Measurements from ENCODE around the gene SRPK1. TPM values are rescaled to one million over a fixed set of nuclear protein-coding genes. Genes with fewer than 3 reads are reported as not detected.

The SRPK1 gene
- total RNA-seq, 2 donors from 2014 or later, result 19.7 to 24.2 TPM

GRCh38 chr6:35962779-35963560 is 42.1 kb upstream of the SRPK1 start:
- no peak for DNase-seq (ENCODE audit: low spot score)
- no peaks in the 10 kb centered on the region for H3K4me1 ChIP-seq
- H3K36me3 ChIP-seq, result no peaks in the 10 kb centered on the region
- H3K27me3 ChIP-seq, result no peaks in the 10 kb centered on the region
- no peak overlapping the region for H3K4me3 ChIP-seq
- H3K9me3 ChIP-seq, result no peaks in the 10 kb centered on the region
- H3K27ac ChIP-seq, result no peak overlapping the region
- TF ChIP-seq CTCF (IDR thresholded peaks at IDR 0.05), result no peak

- H3K36me3 ChIP-seq, result no peaks in the 10 kb centered on the region
- no peaks in the 10 kb centered on the region for H3K9me3 ChIP-seq
- DNase-seq (ENCODE audit: low spot score), result no peak
- no peak overlapping the region for H3K4me3 ChIP-seq
- H3K27me3 ChIP-seq, result no peaks in the 10 kb centered on the region
- no peaks in the 10 kb centered on the region for H3K4me1 ChIP-seq
- no peak for TF ChIP-seq CTCF (IDR thresholded peaks at IDR 0.05)
- no peak overlapping the region for H3K27ac ChIP-seq
These were observed 39.3 kb upstream of the SRPK1 start for GRCh38 chr6:35960187-35960586.

- DNase-seq (ENCODE audit: low spot score), result no peak
- Histone ChIP-seq H3K27ac (no peak overlapping the region), H3K27me3 (no peaks in the 10 kb centered on the region), H3K4me3 (no peak overlapping the region), H3K36me3 (no peaks in the 10 kb centered on the region), H3K9me3 (no peaks in the 10 kb centered on the region), H3K4me1 (no peaks in the 10 kb centered on the region)
- TF ChIP-seq CTCF (IDR thresholded peaks at IDR 0.05), result no peak
These were observed 35.1 kb upstream of the SRPK1 start for GRCh38 chr6:35955970-35956369.

- H3K27ac ChIP-seq, result no peak overlapping the region
- no peaks in the 10 kb centered on the region for H3K4me1 ChIP-seq
- no peaks in the 10 kb centered on the region for H3K9me3 ChIP-seq
- TF ChIP-seq CTCF (IDR thresholded peaks at IDR 0.05), result no peak
- no peaks in the 10 kb centered on the region for H3K36me3 ChIP-seq
- no peaks in the 10 kb centered on the region for H3K27me3 ChIP-seq
- no peak for DNase-seq (ENCODE audit: low spot score)
- H3K4me3 ChIP-seq, result no peak overlapping the region
These were observed 34.6 kb upstream of the SRPK1 start for GRCh38 chr6:35955521-35955920.

GRCh38 chr6:35955071-35955470 is 34.2 kb upstream of the SRPK1 start:
- Histone ChIP-seq H3K27ac (no peak overlapping the region), H3K4me1 (no peaks in the 10 kb centered on the region), H3K4me3 (no peak overlapping the region), H3K27me3 (no peaks in the 10 kb centered on the region), H3K9me3 (no peaks in the 10 kb centered on the region), H3K36me3 (no peaks in the 10 kb centered on the region)
- no peak for TF ChIP-seq CTCF (IDR thresholded peaks at IDR 0.05)
- DNase-seq (ENCODE audit: low spot score), result no peak

GRCh38 chr6:35954333-35954732 is 33.4 kb upstream of the SRPK1 start:
- Histone ChIP-seq H3K27me3 (no peaks in the 10 kb centered on the region), H3K4me1 (no peaks in the 10 kb centered on the region), H3K27ac (no peak overlapping the region), H3K4me3 (no peak overlapping the region), H3K36me3 (no peaks in the 10 kb centered on the region), H3K9me3 (no peaks in the 10 kb centered on the region)
- no peak for TF ChIP-seq CTCF (IDR thresholded peaks at IDR 0.05)
- no peak for DNase-seq (ENCODE audit: low spot score)

Data from right atrium auricular region (tissue), 2 donors.